ENCODE data around the gene PRMT5.

Gene PRMT5

DNA sequence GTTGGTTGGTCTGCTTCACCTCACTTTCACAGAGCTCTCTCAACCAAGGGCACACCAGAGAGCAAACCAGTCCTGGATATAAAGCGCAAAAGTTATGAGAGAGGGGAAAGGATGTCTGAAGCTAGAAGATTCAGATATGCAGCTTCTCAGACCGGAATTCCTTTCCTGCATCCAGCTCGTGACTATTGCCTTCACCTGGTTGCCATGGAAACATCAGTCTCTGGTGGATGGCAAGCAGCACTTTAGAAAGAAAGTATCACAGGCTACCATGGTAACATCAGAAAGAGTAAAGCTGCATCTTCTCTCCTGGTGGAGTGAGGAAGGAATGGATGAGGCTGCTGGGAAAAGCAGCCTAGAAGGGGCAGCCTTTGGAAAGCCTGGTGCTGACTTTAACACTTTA, 32.4 kb downstream of the PRMT5 start:
- no peak for DNase-seq (ENCODE audit: low read depth)

DNA sequence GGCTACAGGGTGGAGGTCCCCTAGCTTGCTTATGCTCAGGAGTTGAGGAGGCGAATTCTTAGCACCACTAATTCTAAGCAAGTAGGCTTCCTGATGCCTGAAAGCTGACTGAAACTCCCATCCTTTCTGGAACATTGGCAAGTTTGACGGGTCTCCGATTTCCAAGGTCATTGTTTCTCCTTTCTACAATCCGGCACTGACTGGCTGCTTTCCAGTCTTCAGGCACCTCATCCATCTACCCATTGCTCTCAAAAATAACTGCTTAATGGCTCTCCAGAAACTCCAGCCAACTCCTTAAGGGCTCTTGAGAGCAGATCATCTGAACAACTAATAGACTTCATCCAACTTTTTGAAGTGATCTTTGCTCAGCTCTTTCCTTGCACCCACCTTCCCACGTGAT, 32.8 kb downstream of the PRMT5 start:
- DNase-seq (ENCODE audit: low read depth), result no peak

DNA sequence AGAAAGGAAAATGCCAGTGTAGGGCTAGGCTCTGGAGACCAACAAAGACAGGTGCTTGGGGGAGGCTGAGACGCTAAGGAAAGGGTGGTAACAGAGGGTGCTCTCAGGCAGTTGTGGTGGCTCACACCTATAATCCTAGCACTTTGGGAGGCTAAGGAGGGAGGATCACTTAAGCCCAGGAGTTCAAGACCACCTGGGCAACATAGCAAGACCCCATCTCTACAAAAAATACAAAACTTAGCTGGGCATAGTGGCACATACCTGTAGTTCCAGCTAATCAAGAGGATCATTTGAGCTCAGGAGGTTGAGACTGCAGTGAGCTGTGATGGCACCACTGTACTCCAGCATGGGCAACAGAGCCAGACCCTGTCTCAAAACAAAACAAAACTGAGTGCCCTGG, 33.8 kb downstream of the PRMT5 start:
- DNase-seq (ENCODE audit: low read depth), result no peak

DNA sequence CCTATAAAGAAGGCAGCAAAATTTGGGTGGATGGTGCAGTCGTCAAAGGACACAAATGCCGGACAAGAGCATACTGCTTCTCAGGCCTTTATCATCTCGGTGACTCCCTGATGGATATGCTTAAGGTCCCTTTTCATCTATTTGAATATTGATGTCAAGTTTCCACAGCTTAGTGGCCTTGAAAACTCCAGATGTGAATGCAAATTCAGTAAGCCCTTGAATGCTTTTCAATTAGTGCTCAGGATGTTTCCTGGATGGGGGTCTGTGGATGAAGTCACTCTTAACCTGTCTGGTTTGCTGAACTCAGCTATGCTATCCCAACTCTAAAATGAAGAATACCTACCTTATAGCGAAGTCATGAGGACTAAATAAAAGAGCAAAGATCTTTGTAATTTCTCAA, 35.5 kb downstream of the PRMT5 start:
- DNase-seq (ENCODE audit: low read depth), result no peak

DNA sequence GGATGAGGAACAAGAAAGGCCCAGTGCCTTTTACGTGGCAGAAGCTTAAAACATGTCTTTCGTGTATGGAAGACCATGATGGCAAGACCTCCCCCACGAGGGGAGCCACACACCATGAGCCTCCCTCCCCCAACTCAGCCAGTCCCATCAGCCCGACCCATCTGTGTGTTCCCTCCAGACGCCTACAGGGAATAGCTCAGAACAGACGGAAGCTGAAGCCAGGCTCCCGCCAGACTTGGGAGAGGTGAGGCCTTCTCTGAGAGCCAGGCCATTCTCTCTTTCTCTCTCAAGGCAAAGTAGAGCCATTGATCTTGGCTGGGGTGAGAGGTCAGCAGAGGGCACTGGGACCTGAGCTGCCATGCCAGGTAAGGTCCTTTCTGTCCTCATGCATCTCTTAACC, 36.7 kb downstream of the PRMT5 start:
- DNase-seq (ENCODE audit: low read depth), result no peak

DNA sequence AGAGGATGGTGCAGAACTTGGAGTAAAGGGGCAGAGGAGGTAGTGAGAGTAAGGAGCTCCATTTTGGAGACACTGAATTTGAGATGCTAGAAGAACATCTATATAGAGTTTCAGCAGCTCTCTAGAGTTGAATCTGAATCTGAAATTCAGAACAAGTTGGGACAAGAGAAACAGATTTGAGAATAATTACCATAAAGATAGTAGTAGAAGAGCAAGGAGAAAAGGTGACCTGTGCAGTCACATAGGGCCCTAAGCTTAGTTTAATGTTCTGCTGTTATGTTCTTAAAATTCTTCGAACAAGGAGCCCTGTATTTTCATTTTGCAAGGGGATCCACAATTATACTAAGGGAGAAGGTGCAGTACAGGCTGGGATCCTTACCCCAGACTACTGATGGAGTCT, 38.8 kb downstream of the PRMT5 start:
- no peak for DNase-seq (ENCODE audit: low read depth)

DNA sequence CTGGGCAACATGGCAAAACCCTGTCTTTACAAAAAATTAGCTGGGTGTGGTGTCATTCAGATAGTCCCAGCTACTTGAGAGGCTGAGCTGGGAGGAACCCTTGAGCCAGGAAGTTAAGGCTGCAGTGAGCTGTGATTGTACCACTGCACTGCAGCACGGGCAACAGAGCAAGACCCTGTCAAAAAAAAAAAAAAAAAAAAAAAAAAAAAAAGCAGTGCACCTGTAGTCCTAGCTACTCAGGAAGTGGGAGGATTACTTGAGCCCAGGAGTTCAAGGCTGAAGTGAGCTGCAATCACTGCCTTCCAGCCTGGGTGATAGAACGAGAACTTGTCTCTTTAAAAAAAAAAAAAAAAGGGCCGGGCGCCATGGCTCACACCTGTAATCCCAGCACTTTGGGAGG, 40.5 kb downstream of the PRMT5 start:
- no peak for DNase-seq (ENCODE audit: low read depth)

DNA sequence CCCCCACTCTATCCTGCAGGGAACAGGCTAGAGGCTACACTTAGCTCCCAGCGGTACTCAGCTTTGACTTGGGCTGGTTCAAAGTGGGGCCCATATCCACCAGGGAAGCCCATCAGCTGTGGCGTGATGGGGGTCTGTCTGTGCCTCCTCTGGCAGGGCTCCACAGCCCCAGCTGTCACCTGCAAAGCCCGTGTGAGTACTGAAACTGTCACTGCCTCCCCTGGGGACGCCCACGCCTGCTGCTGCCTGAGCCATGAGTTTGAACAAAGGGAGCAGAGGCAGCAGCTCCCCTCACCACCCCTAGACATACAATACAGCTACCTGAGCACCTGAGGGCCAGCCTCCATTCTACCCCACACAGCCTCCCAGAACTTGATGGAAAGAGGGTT, 41.2 kb downstream of the PRMT5 start:
- peak; percentile 75 for DNase-seq (ENCODE audit: low read depth)

DNA sequence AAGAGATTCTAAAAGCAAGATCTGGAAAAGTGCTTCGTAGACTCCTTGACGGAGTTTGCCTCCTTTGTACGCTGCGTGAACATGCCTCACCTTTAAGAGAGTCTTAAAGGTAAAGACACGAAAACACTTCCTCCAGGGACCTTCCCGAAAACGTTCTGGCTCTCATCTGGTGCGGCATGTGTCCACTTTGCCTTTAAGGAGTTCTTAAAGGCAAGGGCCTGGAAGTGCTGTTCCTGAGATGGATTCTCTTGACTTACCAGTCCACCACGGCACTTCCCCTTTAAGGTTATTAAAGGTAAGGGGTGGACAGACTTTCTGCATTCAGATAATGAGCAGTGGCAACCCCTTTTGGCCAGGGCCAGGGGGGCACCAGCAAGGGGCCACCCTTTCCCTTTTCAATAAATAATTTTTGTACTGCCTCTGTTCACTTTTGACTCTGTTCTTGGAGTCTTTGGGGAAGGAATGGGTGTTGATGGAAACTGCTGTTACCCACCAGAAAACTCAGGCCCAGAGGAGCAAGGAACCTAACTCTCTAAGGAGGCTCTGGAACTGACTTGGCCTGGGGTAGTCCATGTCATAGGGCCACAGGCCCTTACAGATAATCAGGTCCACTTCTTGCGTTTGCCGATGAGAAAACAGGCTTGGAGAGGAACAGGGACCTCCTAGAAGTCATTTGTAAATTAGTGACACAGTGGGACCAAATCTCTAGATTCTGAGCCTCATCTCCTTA, 41.8 kb downstream of the PRMT5 start:
- no peak for DNase-seq (ENCODE audit: low read depth)

DNA sequence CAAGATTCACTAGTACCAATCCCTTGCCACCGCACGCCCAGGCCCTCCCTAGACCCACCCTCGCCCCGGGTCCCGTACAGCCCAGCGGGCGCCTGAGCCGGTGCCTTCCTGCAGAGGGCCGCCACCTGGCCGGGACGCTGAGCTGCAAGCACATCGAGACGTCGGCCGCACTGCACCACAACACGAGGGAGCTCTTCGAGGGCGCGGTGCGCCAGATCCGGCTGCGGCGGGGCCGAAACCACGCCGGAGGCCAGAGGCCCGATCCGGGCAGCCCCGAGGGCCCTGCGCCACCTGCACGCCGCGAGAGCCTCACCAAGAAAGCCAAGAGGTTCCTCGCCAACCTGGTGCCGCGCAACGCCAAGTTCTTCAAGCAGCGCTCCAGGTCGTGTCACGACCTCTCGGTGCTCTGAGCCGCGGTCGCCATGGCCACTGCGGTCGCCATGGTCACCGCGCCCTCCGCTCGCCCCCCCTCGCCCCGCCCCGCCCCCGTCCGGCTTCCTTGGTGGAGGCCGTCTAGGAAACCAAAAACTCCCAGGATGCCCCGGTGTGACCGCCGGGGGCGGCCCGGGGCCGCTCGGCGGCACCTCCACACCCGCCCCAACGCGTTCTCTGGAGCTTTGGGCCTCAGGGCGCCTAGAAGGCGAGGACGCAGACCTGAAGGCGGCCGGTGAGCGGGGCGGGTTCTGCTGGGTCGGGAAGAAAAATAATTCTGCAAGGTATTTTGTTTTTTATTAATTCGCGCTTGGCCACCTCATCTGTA, 42.5 kb downstream of the PRMT5 start:
- DNase-seq (ENCODE audit: low read depth), result peak; percentile 56

DNA sequence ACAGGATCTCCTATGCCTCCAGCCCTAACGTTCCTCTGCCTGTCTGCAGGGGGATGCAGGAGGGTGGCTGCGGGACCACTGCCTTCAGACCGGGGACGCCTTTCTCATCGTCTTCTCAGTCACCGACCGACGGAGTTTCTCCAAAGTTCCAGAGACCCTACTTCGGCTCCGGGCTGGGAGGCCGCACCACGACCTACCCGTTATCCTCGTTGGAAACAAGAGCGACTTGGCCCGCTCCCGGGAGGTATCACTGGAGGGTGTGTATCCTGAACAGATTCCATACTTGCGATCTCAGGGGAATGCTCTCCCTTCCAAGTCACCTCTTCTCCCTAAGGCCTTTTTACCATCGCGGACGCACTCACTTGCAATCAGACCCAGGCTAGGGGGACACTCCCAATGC, 43.2 kb downstream of the PRMT5 start:
- no peak for DNase-seq (ENCODE audit: low read depth)

DNA sequence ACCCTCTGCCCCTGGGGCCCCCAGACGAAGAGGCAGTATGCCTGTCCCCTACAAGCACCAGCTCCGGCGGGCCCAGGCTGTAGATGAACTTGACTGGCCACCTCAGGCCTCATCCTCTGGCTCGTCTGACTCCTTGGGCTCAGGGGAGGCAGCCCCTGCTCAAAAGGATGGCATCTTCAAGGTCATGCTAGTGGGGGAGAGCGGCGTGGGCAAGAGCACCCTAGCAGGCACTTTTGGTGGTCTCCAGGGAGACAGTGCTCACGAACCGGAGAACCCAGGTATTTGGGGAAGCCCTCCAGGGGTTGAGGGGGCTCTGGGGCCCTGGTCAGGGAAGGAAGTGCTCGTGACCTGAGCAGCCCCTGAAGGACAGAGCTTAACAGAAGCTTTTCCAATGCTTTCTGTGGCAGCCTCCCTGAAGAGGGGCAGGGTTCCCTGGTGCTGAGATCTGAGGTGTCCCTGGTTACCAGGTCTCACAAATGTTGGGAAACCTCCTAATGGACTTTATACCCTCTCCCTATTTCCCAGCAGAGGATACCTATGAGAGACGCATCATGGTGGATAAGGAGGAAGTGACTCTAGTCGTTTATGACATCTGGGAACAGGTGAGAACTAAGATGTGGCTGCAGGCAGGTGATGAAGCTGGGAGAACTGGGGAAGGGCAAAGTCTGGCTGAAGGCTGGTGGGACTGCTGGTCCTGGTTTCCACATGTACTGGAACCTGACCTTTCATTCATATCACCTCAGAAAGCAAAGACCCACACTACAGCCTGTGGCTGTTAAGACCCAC, 44.2 kb downstream of the PRMT5 start:
- no peak for DNase-seq (ENCODE audit: low read depth)

DNA sequence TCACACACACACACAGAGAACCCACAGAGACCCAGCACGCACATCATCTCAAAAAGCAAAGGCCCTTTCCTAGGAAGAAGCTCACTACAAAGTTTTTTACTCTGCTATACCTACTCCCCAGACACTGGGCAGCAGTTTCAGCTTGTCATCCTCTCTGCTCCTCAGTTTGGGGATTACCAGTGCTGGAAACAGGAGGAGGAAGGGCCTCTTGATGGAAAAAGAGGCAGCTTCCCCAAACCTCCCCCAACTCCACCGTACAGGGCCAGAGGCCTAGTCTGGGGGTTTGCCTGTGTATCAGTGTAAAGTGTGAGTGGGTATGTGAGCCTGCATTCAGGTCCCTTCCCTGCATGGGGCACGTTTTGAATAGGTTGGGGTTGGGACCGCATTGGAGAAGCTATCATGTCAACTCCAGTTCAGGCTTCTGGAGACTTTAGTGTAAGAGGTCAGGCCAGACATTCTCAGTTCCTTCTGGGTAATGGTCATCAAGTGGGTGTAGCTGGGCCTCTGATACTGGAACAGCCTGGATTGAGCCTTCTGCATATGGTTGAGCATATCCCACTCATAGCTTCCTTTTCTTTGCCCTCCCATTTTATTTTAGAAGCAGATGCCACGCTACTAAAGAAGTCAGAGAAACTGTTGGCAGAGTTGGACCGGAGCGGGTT, 45.0 kb downstream of the PRMT5 start:
- no peak for DNase-seq (ENCODE audit: low read depth)

DNA sequence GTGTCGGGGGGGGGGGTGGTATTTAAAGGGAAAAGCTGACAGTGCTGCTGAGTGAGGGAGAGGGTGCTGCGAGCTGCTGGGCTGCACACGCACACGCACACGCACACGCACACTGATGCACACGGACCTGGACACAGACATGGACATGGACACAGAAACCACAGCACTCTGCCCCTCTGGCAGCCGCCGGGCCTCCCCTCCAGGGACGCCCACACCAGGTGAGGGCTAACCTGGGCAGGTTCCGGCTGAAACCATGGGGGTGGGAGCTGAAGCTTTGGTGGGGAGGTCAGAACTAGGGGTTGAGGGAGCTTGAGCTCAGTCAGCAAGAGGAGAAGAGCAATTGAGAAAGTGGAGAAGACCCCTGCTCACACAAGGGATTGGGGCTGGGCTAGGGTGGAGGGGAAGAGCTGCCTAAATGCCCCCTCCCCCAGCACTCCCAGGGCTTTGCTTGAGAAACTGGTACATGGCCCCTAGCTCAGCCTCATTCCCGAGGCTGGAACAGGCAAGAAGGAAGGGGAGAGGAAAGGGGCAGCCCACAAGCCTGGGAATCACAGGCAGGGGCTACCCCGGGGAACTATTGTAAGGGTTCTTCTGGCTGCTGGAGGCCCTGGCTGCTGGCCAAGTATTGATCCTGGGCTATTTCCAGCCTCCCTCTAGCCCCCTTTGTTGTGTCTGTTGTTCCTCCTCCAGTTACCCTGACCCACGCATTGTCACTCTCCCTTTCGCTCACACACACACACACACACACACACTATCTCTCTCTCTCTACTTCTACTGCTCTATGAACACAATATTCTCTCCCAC, 45.8 kb downstream of the PRMT5 start, which contains the start of gene REM2:
Gene REM2 (plus strand): TSS at position 50 of the 804 bp plus-strand sequence. CDS start 66 bp downstream, at position 116.
- no peak for DNase-seq (ENCODE audit: low read depth)

DNA sequence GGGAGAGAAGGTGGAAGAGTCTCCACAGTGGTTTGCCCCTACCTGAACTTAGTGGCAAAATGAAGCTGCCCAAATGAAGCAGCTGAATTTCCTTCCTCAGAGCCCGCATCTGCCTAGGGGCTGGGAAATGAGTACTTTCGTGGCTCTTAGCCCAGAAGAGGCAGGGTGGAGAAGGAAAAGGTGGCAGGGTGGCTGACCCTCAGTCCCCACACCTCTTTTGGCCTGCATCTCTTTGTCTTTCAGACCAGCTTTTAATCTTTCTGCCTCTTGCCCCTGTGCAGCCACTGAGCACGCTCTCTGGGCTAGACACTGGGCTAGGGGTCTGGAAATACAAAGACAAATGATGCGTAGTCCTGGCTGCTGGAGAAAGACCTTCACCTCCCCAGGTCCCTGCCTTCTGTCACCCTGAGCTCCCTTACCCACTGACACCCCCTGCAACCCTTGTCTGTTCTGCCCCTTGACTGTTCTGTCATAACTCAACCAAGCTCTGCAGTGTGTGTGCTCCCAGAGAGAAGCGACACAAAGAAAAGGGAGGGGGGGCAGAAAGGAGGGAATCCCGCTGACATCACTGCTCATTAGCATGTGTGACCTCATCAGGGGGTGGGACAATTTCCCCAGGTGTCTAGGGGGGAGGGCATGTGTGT, 46.5 kb downstream of the PRMT5 start:
- peak; percentile 70 for DNase-seq (ENCODE audit: low read depth)

DNA sequence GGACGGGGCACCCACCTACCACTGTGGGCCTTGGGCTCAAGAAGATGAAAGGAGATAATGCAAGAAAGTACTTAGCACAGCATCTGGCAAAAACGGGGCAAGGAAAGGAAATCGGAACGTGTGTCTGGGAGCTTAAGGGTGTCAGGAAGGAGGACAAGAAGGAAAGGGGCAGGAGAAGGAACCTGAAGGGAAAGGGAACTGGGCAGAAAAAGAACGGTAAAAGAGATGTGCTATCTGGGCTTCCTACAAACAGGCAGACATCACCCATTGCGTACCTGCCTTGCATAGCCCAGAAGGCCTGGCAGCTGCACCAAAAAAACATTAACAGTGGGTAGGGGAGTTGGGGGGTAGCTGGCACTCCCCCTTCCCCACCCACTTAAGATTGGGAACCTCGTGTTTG, 47.1 kb downstream of the PRMT5 start:
- no peak for DNase-seq (ENCODE audit: low read depth)

DNA sequence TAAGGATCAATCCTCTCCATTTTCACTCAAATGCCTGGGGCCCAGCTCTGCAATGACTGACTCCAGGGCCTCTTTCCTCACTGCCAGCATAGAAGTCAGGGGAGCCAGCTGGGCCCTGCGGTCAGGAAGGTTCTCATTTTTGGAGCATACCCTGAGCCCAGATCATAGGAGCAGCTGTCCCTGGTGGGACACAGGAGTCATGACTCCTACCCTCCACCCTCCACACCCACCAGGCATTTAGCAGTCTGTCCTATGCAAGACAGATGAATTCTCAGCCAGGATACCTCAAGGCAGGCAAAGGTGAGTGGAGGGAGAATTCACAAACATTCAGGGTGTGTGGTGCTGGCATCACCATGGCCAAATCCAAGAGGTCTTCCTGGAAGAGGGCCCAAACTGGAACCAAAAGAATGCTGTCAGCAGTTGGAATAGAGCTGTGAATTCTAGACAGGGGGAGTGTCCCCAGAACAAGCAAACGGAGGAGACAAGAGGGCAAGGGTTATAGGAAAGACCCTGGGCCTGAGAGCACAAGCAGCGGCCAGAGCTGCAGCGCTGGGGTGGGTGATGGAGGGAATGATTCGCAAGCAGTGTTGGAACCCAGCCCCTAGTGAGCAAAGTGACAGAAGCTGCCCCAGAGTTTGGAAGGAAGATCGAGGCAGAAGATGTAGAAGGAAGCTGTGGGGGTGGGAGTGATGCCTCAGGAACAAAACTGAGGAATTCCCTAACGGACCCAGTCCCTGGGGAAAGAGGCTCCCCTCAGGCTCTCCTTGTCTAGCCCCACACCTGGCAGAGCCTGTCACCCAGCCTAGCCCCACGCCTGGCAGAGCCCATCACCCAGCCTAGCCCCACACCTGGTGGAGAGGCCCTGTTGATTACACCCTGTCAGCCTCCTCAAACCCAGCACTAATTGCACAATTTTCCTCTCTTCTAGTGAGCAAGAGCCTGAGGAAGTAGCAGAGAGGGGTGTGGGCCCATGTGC, 50.6 kb downstream of the PRMT5 start:
- DNase-seq (ENCODE audit: low read depth), result no peak

DNA sequence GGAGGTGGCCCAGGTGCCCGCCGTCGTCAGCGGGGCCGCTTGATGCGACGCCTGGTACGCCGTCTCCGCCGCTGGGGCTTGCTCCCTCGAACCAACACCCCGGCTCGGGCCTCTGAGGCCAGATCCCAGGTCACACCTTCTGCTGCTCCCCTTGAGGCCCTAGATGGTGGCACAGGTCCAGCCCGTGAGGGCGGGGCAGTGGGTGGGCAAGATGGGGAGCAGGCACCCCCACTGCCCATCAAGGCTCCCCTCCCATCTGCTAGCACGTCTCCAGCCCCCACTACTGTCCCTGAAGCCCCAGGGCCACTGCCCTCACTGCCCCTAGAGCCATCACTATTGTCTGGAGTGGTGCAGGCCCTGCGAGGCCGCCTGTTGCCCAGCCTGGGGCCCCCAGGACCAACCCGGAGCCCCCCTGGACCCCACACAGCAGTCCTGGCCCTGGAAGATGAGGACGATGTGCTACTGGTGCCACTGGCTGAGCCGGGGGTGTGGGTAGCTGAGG, 52.1 kb downstream of the PRMT5 start:
- no peak for DNase-seq (ENCODE audit: low read depth)

DNA sequence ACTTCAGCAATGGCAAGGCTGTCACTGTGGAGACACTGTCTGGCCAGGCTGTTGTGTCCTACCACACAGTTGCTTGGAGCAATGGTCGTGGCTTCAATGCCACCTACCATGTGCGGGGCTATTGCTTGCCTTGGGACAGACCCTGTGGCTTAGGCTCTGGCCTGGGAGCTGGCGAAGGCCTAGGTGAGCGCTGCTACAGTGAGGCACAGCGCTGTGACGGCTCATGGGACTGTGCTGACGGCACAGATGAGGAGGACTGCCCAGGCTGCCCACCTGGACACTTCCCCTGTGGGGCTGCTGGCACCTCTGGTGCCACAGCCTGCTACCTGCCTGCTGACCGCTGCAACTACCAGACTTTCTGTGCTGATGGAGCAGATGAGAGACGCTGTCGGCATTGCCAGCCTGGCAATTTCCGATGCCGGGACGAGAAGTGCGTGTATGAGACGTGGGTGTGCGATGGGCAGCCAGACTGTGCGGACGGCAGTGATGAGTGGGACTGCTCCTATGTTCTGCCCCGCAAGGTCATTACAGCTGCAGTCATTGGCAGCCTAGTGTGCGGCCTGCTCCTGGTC, 53.3 kb downstream of the PRMT5 start:
- no peak for DNase-seq (ENCODE audit: low read depth)
